SH-SY5Y (cell line): ENCODE results near the gene TNPO2.

Source experiments
- GATA2 ChIP-seq: IDR thresholded peaks from 2 replicates; pipeline ENCODE4 v1.6.1; 2011; ENCODE audit warnings: mild to moderate bottlenecking, low read depth, low read length
- GATA3 ChIP-seq: IDR thresholded peaks from 2 replicates; pipeline ENCODE4 v1.6.1; 2011; ENCODE audit warnings: low read depth, mild to moderate bottlenecking, low read length, moderate library complexity

DNA sequence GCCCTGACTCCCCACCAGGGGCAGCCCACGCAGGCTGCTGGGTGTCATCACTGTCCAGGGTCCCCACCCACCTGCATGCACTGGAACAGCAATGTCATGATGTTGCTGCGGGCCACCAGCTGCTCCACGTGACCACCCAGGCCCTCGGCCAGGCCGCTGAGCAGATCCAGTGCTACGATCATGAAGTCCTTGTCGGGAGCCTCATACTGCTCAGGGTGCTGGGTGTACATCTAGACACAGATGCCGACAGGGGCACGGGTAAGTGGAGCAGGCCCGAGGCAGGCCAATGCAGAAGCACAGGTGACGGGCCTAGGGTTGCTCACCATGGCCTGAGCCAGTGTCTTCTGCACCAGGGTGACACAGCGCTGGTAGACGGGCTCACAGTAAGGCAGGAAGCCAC lies 18.6 kb downstream of the TNPO2 start:
- TF ChIP-seq GATA2 (no peak), GATA3 (no peak)
